ENCODE results near the gene AFMID.

Gene AFMID

DNA sequence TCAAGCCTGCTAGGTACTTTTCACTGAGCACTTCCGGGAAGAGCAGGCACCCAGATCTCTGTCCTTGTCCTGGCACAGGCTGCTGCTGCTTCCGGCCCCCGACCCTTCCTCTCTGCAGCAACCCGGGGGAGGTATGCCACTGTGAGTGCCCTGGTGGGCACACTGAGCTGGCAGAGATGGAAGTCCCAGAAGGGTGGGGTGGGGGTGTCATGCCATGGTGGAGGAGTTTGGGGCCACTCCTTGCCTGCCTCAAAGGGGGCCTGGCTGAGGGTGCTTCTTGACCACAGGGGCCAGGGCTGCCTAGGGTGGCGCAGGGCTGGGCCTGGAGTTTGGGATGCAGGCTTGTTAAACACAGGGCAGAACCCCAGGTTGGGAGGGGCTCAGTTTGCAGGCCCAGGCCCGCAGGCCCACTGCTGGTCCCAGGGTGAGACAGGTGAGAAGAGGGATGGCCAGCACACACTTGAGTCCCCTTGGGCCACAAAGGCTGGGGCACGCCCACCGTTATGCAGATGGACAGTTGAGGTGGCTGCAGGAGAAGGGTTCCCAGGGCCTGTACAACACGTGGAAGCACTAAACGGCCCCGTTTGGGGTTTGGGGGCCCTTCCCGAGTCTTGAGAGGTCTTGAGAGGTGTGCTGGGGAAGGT is 53.0 kb downstream of the AFMID start:
- no peak for TF ChIP-seq ZFX (IDR thresholded peaks at IDR 0.05; ENCODE audit: borderline replicate concordance)
- TF ChIP-seq, protein P1, sequence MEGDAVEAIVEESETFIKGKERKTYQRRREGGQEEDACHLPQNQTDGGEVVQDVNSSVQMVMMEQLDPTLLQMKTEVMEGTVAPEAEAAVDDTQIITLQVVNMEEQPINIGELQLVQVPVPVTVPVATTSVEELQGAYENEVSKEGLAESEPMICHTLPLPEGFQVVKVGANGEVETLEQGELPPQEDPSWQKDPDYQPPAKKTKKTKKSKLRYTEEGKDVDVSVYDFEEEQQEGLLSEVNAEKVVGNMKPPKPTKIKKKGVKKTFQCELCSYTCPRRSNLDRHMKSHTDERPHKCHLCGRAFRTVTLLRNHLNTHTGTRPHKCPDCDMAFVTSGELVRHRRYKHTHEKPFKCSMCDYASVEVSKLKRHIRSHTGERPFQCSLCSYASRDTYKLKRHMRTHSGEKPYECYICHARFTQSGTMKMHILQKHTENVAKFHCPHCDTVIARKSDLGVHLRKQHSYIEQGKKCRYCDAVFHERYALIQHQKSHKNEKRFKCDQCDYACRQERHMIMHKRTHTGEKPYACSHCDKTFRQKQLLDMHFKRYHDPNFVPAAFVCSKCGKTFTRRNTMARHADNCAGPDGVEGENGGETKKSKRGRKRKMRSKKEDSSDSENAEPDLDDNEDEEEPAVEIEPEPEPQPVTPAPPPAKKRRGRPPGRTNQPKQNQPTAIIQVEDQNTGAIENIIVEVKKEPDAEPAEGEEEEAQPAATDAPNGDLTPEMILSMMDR (IDR thresholded peaks at IDR 0.05): no peak
- no peak overlapping the region for H3K27ac ChIP-seq

DNA sequence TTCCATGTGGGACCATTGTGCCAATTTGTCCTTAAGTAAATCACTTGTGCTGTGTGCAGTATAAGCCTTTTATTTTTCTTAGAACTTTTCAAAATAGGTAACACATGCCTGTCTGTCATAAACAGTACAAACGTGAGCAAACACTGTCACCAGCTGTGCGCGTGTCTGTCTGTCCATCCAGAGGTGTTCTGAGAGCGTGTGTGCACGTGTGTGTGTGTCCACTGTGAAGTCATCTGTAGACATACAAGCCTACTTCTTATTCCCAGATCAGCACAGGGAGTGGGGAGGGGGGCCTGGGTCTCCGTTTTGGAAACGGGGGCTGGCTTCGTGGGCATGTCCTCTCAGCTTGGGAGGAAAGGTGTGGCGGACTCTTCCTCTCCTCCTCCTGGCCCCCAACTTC is 53.7 kb downstream of the AFMID start:
- TF ChIP-seq ZFX (IDR thresholded peaks at IDR 0.05; ENCODE audit: borderline replicate concordance): no peak
- TF ChIP-seq, protein P1 (IDR thresholded peaks at IDR 0.05): no peak
- H3K27ac ChIP-seq: no peak overlapping the region

DNA sequence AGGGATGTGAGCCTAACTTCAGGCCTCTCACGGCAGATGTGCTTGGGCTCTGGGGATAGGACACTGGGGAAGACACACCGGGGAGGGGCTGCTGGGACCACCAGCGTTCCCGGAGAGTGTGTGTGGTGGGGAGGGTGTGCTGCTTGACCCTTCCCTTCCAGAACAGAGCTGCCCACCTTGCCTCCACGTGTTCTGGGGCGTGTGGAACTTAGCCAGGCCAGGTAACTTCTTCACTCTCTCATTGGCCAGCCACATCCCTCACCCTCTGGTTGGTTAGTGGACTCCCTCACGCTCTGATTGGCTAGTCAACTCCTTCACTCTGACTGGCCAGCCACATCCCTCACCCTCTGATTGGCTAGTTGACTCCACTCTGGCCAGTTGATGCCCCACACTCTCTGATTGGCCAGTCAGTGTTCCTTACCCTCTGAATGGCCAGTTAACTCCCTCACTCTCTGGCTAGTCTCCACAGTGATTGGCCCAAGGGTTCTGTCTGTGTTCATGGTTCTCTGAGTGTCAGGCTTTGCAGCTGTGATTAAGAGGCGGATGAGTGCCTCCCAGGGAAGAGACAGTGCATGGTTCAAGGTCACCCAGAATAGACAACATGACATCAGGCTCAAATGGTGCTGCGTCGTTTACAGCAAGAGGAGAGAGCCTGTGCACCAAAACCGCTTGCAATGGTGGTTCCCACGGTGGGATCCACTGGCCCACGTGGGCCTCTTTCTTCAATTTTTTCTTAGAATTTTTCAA is 54.3 kb downstream of the AFMID start:
- TF ChIP-seq, protein P1 (IDR thresholded peaks at IDR 0.05): no peak
- TF ChIP-seq ZFX (IDR thresholded peaks at IDR 0.05; ENCODE audit: borderline replicate concordance): no peak
- peak overlapping the region; percentile 20; the same call in 1 of the 2 replicates for H3K27ac ChIP-seq

DNA sequence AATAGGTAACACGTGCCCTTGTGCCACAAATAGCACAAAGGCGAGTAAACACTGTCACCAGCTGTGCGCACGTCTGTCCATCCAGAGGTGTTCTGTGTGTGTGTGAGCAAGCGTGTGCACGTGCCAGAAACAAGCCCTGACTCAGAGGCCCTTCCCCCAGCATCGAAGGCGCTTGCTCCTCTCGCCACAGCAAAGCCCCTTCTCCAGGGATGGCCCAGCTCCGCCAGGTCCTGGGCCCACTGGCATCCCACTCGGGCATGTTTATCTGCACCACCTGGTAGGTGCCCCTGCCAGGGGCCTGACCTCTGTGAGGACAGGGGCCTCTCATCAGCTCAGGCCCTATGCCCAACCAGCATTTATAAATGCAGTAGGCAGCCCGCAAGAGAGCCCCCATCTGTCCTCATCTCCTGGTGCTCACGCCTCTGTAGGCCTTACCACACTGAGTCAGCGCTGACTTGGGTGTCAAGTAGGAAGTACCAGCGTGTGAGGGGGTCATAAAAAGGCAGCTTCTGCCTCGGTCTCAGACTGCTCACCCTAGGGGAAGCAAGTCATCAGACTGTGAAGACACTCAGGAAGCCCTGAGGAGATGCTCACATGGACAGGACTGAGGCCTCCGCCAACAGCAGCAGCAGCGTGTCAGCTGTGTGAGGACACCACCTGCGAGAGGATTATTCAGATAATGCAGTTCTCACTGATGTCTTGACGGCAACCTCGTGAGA is 55.0 kb downstream of the AFMID start:
- TF ChIP-seq, protein P1 (IDR thresholded peaks at IDR 0.05): no peak
- TF ChIP-seq ZFX (IDR thresholded peaks at IDR 0.05; ENCODE audit: borderline replicate concordance): no peak
- H3K27ac ChIP-seq: peak overlapping the region; percentile 20; the same call in 1 of the 2 replicates

DNA sequence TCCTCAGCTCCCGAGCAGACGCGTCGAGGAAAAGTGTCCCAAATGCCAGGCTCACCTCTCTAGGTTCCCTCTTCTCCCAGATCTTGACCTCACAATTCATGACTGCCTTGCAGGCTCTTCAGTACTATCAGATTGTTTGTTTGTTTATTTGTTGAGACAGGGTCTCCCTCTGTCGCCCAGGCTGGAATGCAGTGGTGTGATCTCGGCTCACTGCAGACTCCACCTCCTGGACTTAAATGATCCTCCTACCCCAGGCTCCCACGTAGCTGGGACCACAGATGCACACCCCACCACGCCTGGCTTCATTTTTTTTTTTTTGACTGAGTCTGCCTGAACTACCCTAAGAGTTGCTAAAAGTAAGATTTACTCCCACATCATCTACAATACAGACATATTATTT is 60.1 kb downstream of the AFMID start:
- no peak for TF ChIP-seq ZFX (IDR thresholded peaks at IDR 0.05; ENCODE audit: borderline replicate concordance)
- TF ChIP-seq, protein P1 (IDR thresholded peaks at IDR 0.05): no peak
- no peak overlapping the region for H3K27ac ChIP-seq

DNA sequence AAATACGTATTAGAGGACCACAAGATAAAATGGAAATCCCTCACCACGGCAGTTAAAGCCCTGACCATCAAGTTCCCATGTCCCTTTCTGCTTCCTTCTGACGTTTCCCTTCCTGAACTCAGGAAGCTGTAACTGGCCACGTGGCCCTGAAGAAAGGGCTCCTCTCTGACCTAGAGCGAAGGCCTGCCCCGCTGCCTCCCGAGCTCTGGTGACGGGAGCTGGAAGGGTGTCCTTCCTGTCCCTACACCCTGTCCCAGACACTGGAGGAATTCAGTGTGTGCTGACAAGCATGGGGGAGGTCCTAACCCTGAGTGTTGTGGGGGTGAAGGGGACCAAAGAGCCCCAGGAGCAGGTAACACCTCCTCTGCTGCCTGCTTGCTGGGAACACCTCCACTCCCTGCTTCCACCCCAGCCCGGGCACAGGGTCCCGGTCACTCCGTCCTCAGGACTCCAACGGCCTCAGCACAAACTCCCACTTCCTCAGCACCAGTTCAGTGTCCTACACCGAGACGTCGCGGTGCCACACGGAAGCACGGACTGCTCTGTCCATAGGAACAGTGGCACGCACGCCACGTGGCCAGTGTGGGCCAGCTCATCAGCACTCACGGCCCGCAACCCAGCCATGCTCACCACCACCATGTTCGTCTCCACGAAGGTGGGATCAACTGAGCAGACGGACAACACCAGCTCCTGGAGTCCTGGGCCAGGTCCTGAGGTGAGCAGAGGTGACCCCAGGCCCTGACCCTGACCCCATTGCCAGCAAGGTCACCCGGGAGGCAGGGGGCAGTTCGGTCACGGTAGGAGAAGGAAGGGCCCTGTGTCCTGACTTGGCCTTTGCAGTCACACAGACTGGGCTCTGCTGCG is 61.1 kb downstream of the AFMID start:
- H3K27ac ChIP-seq: no peak overlapping the region

More for the DNA sequence above, 61.1 kb downstream of the AFMID start:
- no peak for TF ChIP-seq ZFX (IDR thresholded peaks at IDR 0.05; ENCODE audit: borderline replicate concordance)
- TF ChIP-seq, protein P1 (IDR thresholded peaks at IDR 0.05): no peak

Data from 22Rv1 (cell line).